Prostate gland (tissue), 2 donors: ENCODE measurements around the gene FKBP2. TPM values are rescaled to one million over a fixed set of nuclear protein-coding genes. Genes with fewer than 3 reads are reported as not detected.

ENCODE experiments used
- DNase-seq: peaks from one replicate; pipeline ENCODE4 v3.0.0-alpha.2; 2019; ENCODE audit warnings: low spot score
- H3K27ac ChIP-seq, 2 donors: fragments of 200-600 bp; sonication (generic); 2 replicates each; pipeline ENCODE4 v1.5.1; 2017 to 2019
- H3K27me3 ChIP-seq: fragments of 200-600 bp; sonication (generic); replicated peaks from 2 replicates; pipeline ENCODE4 v1.5.1; 2019; ENCODE audit not compliant: insufficient read depth
- H3K36me3 ChIP-seq, 2 donors: fragments of 200-600 bp; sonication (generic); 1 replicate in 1 of 2; 2 replicates in 1 of 2; pipeline versions ENCODE4 v1.5.1 to v1.8.1; 2017 to 2019
- H3K4me1 ChIP-seq: fragments of 200-600 bp; sonication (generic); replicated peaks from 2 replicates; pipeline ENCODE4 v1.5.1; 2019
- H3K4me3 ChIP-seq, 2 donors: fragments of 200-600 bp; sonication (generic); 2 replicates each; pipeline ENCODE4 v1.5.1; 2017 to 2019
- H3K9me3 ChIP-seq: fragments of 200-600 bp; sonication (generic); 2 replicates; pipeline ENCODE4 v1.5.1; 2017
- CTCF ChIP-seq, 4 experiments: fragments of 200-600 bp in 2 of 4; fragments of 450-650 bp in 2 of 4; sonication (generic) in 2 of 4; IDR thresholded peaks; 1 replicate in 3 of 4; 2 replicates in 1 of 4; pipeline ENCODE4 v1.5.1; 2016 to 2019; ENCODE audit warnings: antibody characterized with exemption in 4 of 4, mild to moderate bottlenecking in 2 of 4, moderate library complexity in 2 of 4
- POLR2A ChIP-seq: fragments of 450-650 bp; IDR thresholded peaks from one replicate; pipeline ENCODE4 v1.6.1; 2016; ENCODE audit warnings: antibody characterized with exemption, mild to moderate bottlenecking
- POLR2AphosphoS5 ChIP-seq: sonication (generic); formaldehyde crosslinking; IDR thresholded peaks from one replicate; pipeline ENCODE4 v1.6.1; 2017; ENCODE audit warnings: antibody characterized with exemption
- WGBS: methylation state at CpG from one replicate; pipeline ENCODE4 v1.1.5; 2018; 5-methylcytosine and 5-hydroxymethylcytosine counted together
- intact Hi-C: fragments of 100-400 bp; cut with DNase I; formaldehyde crosslinking; loops from one replicate; pipeline ENCODE4 v1.14.2; 2022
- total RNA-seq, 2 donors: library from RNA; depleted of rRNA; stranded (reverse); fragments of >200 nt; gene quantifications; one replicate each; pipeline ENCODE4 v1.1.0, GENCODE V29; 2016

The FKBP2 gene
- total RNA-seq, 2 donors from 2014 or later: 138 to 164 TPM

DNA sequence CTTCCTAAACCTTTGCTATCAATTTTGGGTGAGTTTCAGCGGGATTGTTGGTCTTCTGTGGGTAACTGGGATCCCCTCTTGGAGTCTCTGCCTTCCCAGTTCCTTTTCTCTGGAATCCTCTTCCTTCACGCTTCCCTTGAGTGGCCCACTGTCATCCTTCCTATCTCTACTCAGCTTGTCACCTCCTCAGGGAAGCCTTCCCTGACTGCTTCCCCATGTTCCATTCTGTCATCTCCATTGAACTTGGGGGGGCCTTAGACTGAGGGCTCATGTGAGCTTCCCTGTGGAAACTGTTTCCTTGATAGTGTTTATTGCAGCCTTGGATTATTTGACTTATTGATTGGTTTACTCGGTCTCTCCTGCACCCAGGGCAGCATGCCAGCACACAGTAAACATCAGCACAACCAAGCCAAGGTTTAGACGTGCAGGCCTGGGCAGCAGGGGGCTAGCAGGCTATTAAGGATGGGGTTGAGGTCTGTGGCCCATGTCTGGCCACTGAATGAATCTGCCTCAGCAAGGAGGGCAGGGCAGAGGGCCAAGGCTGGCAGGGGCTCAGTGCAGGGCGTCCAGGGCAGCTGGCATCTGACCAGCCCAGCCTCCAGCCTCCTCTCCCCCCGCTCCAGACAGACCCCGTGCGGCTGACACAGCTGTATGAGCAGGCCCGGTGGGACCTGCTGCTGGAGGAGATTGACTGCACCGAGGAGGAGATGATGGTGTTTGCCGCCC, 22.1 kb upstream of the FKBP2 start:
- no peaks in the 10 kb centered on the region for H3K9me3 ChIP-seq

GRCh38 chr11:64219354-64219684, 21.6 kb upstream of the FKBP2 start:
- H3K4me3 ChIP-seq: no peak overlapping the region
- no peaks in the 10 kb centered on the region for H3K9me3 ChIP-seq
- H3K4me1 ChIP-seq: no peaks in the 10 kb centered on the region
- WGBS: 91% methylated on average over 6 of the region's 7 CpGs
- no peak for DNase-seq
- TF ChIP-seq POLR2A: no peak
- no peaks in the 10 kb centered on the region for H3K27me3 ChIP-seq
- no peaks in the 10 kb centered on the region for H3K36me3 ChIP-seq
- intact Hi-C loops: no loop called here
- no peak overlapping the region for H3K27ac ChIP-seq

More for the DNA sequence above, 22.1 kb upstream of the FKBP2 start:
- no peaks in the 10 kb centered on the region for H3K36me3 ChIP-seq
- H3K27ac ChIP-seq: no peak overlapping the region
- TF ChIP-seq POLR2AphosphoS5: no peak
- no peak for TF ChIP-seq POLR2A
- TF ChIP-seq CTCF (IDR thresholded peaks at IDR 0.05): no peak
- intact Hi-C loops: no loop called here
- WGBS: 62% methylated on average over 8 of the region's 11 CpGs
- H3K4me3 ChIP-seq: no peak overlapping the region
- no peaks in the 10 kb centered on the region for H3K4me1 ChIP-seq
- DNase-seq: no peak
- no peaks in the 10 kb centered on the region for H3K27me3 ChIP-seq

DNA sequence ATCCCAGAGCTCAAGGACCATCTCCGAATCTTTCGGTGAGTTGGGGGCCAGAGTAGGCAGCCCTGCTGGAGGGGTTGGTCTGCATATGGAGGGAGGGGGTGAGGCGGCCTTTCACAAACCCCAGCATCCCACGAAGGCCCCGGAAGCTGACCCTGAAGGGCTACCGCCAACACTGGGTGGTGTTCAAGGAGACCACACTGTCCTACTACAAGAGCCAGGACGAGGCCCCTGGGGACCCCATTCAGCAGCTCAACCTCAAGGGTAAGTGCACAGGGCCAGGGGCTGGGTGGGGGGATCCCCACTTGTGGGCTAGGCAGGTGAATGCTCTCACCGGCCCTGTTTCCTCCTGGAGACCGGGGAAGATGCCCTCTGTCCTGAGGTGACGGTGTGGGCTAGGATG, 21.1 kb upstream of the FKBP2 start:
- no peak for DNase-seq
- no peaks in the 10 kb centered on the region for H3K4me1 ChIP-seq
- H3K27me3 ChIP-seq: no peaks in the 10 kb centered on the region
- H3K9me3 ChIP-seq: no peaks in the 10 kb centered on the region
- no peak overlapping the region for H3K4me3 ChIP-seq
- intact Hi-C loops: no loop called here
- TF ChIP-seq POLR2A: no peak
- no peak for TF ChIP-seq CTCF (IDR thresholded peaks at IDR 0.05)
- TF ChIP-seq POLR2AphosphoS5: no peak
- 86% methylated on average over 9 of the region's 10 CpGs for WGBS
- H3K36me3 ChIP-seq: no peaks in the 10 kb centered on the region
- H3K27ac ChIP-seq: no peak overlapping the region

DNA sequence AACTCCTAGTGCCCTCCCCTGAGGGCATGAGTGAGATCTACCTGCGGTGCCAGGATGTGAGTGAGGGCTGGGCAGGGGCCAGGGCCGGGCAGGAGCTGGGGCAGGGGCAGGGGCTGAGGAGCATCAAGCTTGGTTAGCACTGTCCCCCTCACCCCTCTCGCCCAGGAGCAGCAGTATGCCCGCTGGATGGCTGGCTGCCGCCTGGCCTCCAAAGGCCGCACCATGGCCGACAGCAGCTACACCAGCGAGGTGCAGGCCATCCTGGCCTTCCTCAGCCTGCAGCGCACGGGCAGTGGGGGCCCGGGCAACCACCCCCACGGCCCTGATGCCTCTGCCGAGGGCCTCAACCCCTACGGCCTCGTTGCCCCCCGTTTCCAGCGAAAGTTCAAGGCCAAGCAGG, 20.6 kb upstream of the FKBP2 start:
- H3K4me1 ChIP-seq: no peaks in the 10 kb centered on the region
- H3K4me3 ChIP-seq: no peak overlapping the region
- no peak overlapping the region for H3K27ac ChIP-seq
- no peaks in the 10 kb centered on the region for H3K36me3 ChIP-seq
- 87% methylated on average over 17 of the region's 17 CpGs for WGBS
- intact Hi-C loops: no loop called here
- H3K9me3 ChIP-seq: no peaks in the 10 kb centered on the region
- no peaks in the 10 kb centered on the region for H3K27me3 ChIP-seq
- no peak for DNase-seq
- TF ChIP-seq POLR2A (no peak), POLR2AphosphoS5 (no peak), CTCF (IDR thresholded peaks at IDR 0.05) (no peak)

DNA sequence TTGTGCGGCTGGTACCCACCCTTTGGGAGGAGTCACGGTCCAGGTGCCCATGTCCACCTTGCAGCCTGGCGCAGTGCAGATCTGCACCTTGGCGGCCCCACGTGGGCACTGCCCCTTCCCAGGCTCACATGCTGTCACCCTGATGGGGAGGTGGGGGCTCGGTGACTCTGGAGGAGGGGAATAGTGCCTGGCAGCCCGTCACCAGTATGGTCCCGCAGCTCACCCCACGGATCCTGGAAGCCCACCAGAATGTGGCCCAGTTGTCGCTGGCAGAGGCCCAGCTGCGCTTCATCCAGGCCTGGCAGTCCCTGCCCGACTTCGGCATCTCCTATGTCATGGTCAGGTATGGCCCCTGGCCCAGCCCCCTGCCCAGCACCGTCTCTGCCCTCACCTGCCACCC, 20.1 kb upstream of the FKBP2 start:
- Histone ChIP-seq H3K9me3 (no peaks in the 10 kb centered on the region), H3K27me3 (no peaks in the 10 kb centered on the region), H3K4me1 (no peaks in the 10 kb centered on the region), H3K36me3 (no peaks in the 10 kb centered on the region), H3K27ac (no peak overlapping the region), H3K4me3 (no peak overlapping the region)
- WGBS: 82% methylated on average over 7 of the region's 14 CpGs
- intact Hi-C loops: no loop called here
- TF ChIP-seq POLR2A: no peak
- TF ChIP-seq POLR2AphosphoS5: no peak
- no peak for TF ChIP-seq CTCF (IDR thresholded peaks at IDR 0.05)
- no peak for DNase-seq
